Measurements from ENCODE around the gene NOL6.
"Not testable (repeated sequence)": the region's sequence is repeated elsewhere in the genome, so short reads cannot be mapped to it uniquely, and the experiment has no call there.

NOL6 gene

GRCh38 chr9:33469891-33470290, 3.8 kb downstream of the NOL6 start:
- no peak for DNase-seq

- DNase-seq = no peak
These were observed 4.7 kb downstream of the NOL6 start for GRCh38 chr9:33468797-33469621.

GRCh38 chr9:33468215-33468730, 5.5 kb downstream of the NOL6 start:
- no peak for DNase-seq

GRCh38 chr9:33467526-33467925, 6.2 kb downstream of the NOL6 start:
- DNase-seq = no peak

GRCh38 chr9:33466565-33467495, 6.9 kb downstream of the NOL6 start:
- DNase-seq = peak; percentile 46 to 78

GRCh38 chr9:33465596-33466564, 7.8 kb downstream of the NOL6 start:
- DNase-seq = no peak

- no peak for DNase-seq
These were observed 8.6 kb downstream of the NOL6 start for GRCh38 chr9:33465096-33465495.

GRCh38 chr9:33464045-33464636, 9.6 kb downstream of the NOL6 start:
- no peak for DNase-seq

GRCh38 chr9:33463151-33463550, 10.6 kb downstream of the NOL6 start:
- no peak for DNase-seq

GRCh38 chr9:33461492-33461891, 12.2 kb downstream of the NOL6 start:
- DNase-seq = no peak

GRCh38 chr9:33460854-33461253, 12.9 kb downstream of the NOL6 start:
- no peak for DNase-seq

- DNase-seq = no peak
These were observed 14.6 kb downstream of the NOL6 start for GRCh38 chr9:33459115-33459514.

GRCh38 chr9:33458444-33458843, 15.3 kb downstream of the NOL6 start:
- peak; percentile 53 to 75 for DNase-seq

- DNase-seq = peak in 1 of 2 donors; percentile 47
These were observed 17.8 kb downstream of the NOL6 start for GRCh38 chr9:33455945-33456344.

GRCh38 chr9:33455456-33455855, 18.3 kb downstream of the NOL6 start:
- DNase-seq = not testable (repeated sequence)

- not testable (repeated sequence) for DNase-seq
These were observed 19.1 kb downstream of the NOL6 start for GRCh38 chr9:33454661-33455026.

GRCh38 chr9:33453999-33454660, 19.6 kb downstream of the NOL6 start:
- no peak for DNase-seq

GRCh38 chr9:33453286-33453860, 20.4 kb downstream of the NOL6 start:
- DNase-seq = no peak

- DNase-seq = peak; percentile 24 to 55
These were observed 20.9 kb downstream of the NOL6 start for GRCh38 chr9:33452828-33453271.

- DNase-seq = no peak
These were observed 23.0 kb downstream of the NOL6 start for GRCh38 chr9:33450621-33451146.

- no peak for DNase-seq
These were observed 24.0 kb downstream of the NOL6 start for GRCh38 chr9:33449715-33450114.

Data from CD4-positive, alpha-beta T cell treated with Interferon alpha-2 for 1 hour (primary cell).